KOPT-K1 (cell line): ENCODE results near the gene S100A13.

Source experiments
- H3K27ac ChIP-seq: fragments of 200-600 bp; sonication (generic); 2 replicates; pipeline ENCODE4 v1.5.1; 2016; ENCODE audit warnings: antibody characterized with exemption, mild to moderate bottlenecking, low read depth, low read length; ENCODE audit not compliant: poor library complexity, severe bottlenecking
- H3K36me3 ChIP-seq: fragments of 200-600 bp; sonication (generic); 2 replicates; pipeline ENCODE4 v1.5.1; 2017; ENCODE audit warnings: antibody characterized with exemption, mild to moderate bottlenecking, low read length, moderate library complexity; ENCODE audit not compliant: insufficient read depth
- H3K9me3 ChIP-seq: fragments of 200-600 bp; sonication (generic); 2 replicates; pipeline ENCODE4 v1.5.1; 2017; ENCODE audit warnings: antibody characterized with exemption, low read length, mild to moderate bottlenecking; ENCODE audit not compliant: insufficient read depth, poor library complexity, severe bottlenecking

Gene S100A13

GRCh38 chr1:153624965-153625611 lies 2.2 kb downstream of the S100A13 start:
- Histone ChIP-seq H3K9me3 (no peaks in the 10 kb centered on the region), H3K27ac (no peak overlapping the region), H3K36me3 (no peaks in the 10 kb centered on the region)

- Histone ChIP-seq H3K27ac (no peak overlapping the region), H3K9me3 (peaks cover 4% of the 10 kb centered on the region), H3K36me3 (no peaks in the 10 kb centered on the region)
Observed at GRCh38 chr1:153623101-153623500, 4.2 kb downstream of the S100A13 start.

- Histone ChIP-seq H3K36me3 (no peaks in the 10 kb centered on the region), H3K27ac (no peak overlapping the region), H3K9me3 (peaks cover 4% of the 10 kb centered on the region)
Observed at GRCh38 chr1:153619171-153619570, 8.1 kb downstream of the S100A13 start.

GRCh38 chr1:153617663-153618062 lies 9.6 kb downstream of the S100A13 start:
- Histone ChIP-seq H3K9me3 (peaks cover 4% of the 10 kb centered on the region), H3K27ac (no peak overlapping the region), H3K36me3 (no peaks in the 10 kb centered on the region)

- Histone ChIP-seq H3K9me3 (peaks cover 4% of the 10 kb centered on the region), H3K27ac (no peak overlapping the region), H3K36me3 (no peaks in the 10 kb centered on the region)
Observed at GRCh38 chr1:153616917-153617311, 10.4 kb downstream of the S100A13 start.

GRCh38 chr1:153616144-153616916 lies 11.0 kb downstream of the S100A13 start, which contains the start of gene S100A14:
S100A14 (minus strand) TSS chr1:153616325; CDS start chr1:153615858, 467 bp downstream.
- Histone ChIP-seq H3K9me3 (peaks cover 4% of the 10 kb centered on the region), H3K36me3 (no peaks in the 10 kb centered on the region), H3K27ac (no peak within 1 kb of the TSS)

GRCh38 chr1:153615406-153615805 lies 11.9 kb downstream of the S100A13 start:
- no peaks in the 10 kb centered on the region for H3K36me3 ChIP-seq
- H3K27ac ChIP-seq = no peak overlapping the region
- H3K9me3 ChIP-seq = peaks cover 4% of the 10 kb centered on the region

GRCh38 chr1:153614906-153615305 lies 12.4 kb downstream of the S100A13 start:
- peaks cover 4% of the 10 kb centered on the region for H3K9me3 ChIP-seq
- H3K27ac ChIP-seq = no peak overlapping the region
- H3K36me3 ChIP-seq = no peaks in the 10 kb centered on the region

- no peaks in the 10 kb centered on the region for H3K9me3 ChIP-seq
- no peak overlapping the region for H3K27ac ChIP-seq
- H3K36me3 ChIP-seq = no peaks in the 10 kb centered on the region
Observed at GRCh38 chr1:153614189-153614900, 13.0 kb downstream of the S100A13 start.

GRCh38 chr1:153613406-153613805 lies 13.9 kb downstream of the S100A13 start:
- no peaks in the 10 kb centered on the region for H3K36me3 ChIP-seq
- H3K27ac ChIP-seq = no peak overlapping the region
- H3K9me3 ChIP-seq = no peaks in the 10 kb centered on the region

GRCh38 chr1:153612755-153613331 lies 14.5 kb downstream of the S100A13 start, which contains the start of gene S100A16:
S100A16 (minus strand) TSS chr1:153613137; CDS start chr1:153608151, 4,986 bp downstream.
- no peaks in the 10 kb centered on the region for H3K36me3 ChIP-seq
- no peak within 1 kb of the TSS for H3K27ac ChIP-seq
- H3K9me3 ChIP-seq = no peaks in the 10 kb centered on the region

- no peaks in the 10 kb centered on the region for H3K9me3 ChIP-seq
- H3K27ac ChIP-seq = no peak overlapping the region
- no peaks in the 10 kb centered on the region for H3K36me3 ChIP-seq
Observed at GRCh38 chr1:153612111-153612754, 15.1 kb downstream of the S100A13 start.

- H3K36me3 ChIP-seq = no peaks in the 10 kb centered on the region
- H3K27ac ChIP-seq = no peak overlapping the region
- no peaks in the 10 kb centered on the region for H3K9me3 ChIP-seq
Observed at GRCh38 chr1:153611356-153611755, 15.9 kb downstream of the S100A13 start.

- no peaks in the 10 kb centered on the region for H3K9me3 ChIP-seq
- H3K27ac ChIP-seq = no peak overlapping the region
- no peaks in the 10 kb centered on the region for H3K36me3 ChIP-seq
Observed at GRCh38 chr1:153610811-153611301, 16.4 kb downstream of the S100A13 start.
